HG03175 (cell line): Measurements from ENCODE around the gene CREB3L1.
"Not testable (repeated sequence)": the region's sequence is repeated elsewhere in the genome, so short reads cannot be mapped to it uniquely, and the experiment has no call there.

Source experiments
- ATAC-seq: cut with Tn5 transposase; IDR thresholded peaks from one replicate; pipeline ENCODE4 v1.9.1; 2021; ENCODE audit warnings: mild to moderate bottlenecking, moderate library complexity; ENCODE audit not compliant: unreplicated experiment

Gene CREB3L1

GRCh38 chr11:46295312-46296058, 18.0 kb downstream of the CREB3L1 start:
- no peak for ATAC-seq

DNA sequence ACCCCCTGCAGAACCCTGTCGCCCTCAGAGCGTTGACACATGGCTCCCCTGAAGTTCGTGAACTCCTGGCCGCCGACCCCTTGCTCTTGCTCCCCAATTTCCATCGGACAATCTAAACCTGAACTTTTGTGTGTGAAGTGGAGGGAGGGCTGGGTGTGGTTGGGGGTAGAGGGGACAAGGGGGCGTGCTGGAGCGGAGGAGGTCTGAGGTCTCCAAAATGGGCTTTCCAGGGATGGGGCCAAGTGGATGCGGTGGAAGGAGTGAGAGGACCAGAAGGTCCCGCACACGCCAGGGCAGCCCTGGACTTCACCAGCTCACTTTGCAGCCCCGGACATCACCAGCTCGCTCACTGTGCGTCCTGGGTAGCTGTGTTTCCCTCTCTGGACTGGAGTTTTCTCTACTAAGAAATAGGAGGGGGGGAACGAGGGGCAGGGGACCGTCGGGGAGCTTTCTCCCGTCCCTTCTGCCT, 18.6 kb downstream of the CREB3L1 start:
- ATAC-seq, result no peak

DNA sequence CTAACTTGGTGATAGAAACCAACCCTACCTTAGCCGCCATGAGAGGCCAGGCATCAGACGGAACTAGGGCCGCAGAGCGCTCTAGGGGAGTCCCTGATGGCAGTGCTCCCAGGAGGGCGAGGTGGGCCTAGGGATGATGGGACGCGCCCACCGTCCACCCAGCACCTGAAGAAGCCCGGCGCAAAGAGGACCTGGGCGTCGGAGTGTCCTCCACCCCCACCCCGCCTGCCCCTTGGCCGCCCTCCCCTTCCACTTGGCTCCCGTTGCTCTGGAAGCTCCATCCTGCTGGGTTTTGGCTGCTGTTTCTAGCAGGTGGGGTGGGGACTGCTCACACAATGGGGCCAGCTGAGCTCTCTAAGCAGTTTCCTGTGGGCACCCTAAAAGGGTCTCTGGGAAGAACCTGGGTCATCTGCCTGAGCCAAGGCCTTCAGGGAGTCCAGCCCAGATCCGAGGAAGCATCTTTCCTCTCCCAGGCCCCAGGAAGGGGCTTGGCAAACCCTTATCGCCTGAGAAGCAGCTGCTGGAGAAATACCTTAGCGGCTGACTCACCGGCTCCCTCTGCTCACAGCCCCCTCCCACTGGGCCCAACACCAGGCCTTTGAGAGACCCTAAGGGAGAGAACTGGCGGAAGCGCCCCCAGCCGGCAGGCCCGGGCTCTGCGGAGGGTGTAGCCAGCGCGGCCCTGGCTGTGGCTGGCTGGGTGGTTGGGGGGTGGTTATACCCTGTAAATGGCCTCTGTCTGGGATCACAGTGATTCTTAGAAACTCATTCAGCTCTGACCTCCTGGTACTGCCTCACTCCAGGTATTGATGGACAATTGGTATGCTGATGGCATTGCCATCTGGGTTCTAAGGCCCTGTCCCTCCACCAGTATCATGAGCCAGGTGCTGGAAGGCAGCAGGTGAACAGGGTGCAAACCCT, 19.3 kb downstream of the CREB3L1 start:
- no peak for ATAC-seq

GRCh38 chr11:46298699-46299433, 21.4 kb downstream of the CREB3L1 start:
- ATAC-seq, result no peak

- no peak for ATAC-seq
These were observed 22.0 kb downstream of the CREB3L1 start for GRCh38 chr11:46299451-46299961.

GRCh38 chr11:46300270-46300669, 22.8 kb downstream of the CREB3L1 start:
- no peak for ATAC-seq

DNA sequence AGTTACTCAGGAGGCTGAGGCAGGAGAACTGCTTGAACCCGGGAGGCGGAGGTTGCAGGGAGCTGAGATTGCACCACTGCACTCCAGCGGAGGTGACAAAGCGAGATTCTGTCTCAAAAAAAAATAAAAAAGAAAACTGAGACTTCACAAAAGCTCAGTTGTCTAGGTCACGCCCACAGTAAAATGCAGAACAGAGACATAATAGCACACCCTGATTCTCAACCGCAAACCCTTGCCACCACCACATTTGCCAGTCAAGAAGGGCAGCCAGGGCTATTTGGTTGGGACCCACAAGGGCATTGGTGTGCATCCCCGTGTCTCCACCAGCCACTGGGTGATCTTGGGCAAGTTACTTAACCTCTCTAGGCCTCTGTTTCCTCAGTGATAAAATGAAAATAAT, 25.4 kb downstream of the CREB3L1 start:
- ATAC-seq, result peak; percentile 80

DNA sequence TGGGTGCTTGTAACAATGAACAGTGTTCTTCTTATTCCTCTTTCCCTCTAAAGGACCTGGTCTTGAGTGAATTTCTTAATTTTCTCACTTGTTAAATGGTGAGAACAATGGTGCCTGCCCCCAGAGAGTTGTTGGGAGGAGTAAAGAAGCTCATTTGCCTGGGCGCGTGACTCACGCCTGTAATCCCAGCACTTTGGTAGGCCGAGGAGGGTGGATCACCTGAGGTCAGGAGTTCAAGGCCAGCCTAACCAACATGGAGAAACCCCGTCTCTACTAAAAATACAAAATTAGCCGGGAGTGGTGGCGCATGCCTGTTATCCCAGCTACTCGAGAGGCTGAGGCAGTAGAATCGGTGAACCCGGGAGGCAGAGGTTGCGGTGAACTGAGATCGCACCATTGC, 26.6 kb downstream of the CREB3L1 start:
- not testable (repeated sequence) for ATAC-seq

DNA sequence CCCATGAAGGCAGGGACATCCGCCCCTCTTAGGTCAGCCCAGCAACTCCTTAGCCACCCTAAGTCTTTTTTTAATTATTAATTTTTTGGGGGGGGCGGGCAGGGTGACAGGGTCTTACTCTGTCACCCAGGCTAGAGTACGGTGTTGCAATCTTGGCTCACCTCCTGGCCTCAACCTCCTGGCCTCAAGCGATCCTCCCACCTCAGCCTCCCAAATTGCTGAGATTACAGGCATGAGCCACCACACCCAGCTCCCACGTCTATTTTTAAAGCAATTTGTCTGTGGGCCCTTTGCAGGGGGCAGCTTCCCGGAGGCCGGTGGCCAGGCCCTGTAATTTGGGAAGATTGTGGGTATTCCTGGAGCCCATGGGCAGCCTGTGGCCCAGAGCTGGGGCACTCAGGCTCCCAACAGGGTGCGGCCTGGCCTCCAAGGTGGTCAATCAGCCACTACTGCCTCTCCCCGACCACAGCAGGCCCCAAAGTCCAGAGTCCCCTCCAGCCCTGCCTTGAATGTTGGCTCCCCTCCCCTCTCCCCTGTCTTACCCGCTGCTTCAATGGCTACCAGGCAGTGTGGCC, 27.2 kb downstream of the CREB3L1 start:
- ATAC-seq, result no peak

DNA sequence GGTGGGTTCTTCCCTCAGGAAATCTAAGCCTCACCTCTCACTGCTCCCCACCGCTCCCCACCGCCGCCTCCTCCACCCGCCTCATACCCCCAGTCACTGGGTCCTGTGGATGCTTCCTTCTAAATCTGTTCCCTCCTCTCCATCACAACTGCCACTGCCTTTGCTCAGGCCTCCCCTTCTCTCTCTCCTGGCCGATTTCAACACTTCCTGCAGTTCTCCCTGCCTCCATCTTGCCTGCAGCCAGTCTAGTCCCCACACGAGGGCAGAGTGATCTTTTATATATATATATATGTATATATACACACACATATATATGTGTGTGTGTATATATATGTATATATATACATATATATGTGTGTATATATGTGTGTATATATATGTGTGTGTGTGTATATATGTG, 27.8 kb downstream of the CREB3L1 start:
- no peak for ATAC-seq

- no peak for ATAC-seq
These were observed 28.9 kb downstream of the CREB3L1 start for GRCh38 chr11:46306296-46306853.

DNA sequence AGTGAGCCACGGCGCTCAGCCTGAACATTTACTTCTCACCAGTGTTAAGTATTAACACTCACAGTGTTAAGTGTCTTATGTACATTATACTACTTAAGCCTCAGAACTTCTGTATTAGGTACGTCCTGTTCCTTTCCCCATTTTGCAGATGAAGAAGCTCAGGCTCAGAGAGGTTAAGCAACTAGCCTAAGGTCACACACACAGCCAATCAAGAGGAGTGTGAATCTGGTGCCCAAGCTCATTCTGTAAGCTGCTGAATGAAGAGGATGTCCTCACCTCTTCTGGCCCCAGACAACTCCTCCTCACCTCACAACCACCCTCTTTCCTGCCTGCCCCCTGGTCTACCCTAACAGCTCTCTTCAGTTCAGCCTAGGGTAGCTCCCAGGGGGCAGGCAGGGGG, 29.9 kb downstream of the CREB3L1 start:
- no peak for ATAC-seq

DNA sequence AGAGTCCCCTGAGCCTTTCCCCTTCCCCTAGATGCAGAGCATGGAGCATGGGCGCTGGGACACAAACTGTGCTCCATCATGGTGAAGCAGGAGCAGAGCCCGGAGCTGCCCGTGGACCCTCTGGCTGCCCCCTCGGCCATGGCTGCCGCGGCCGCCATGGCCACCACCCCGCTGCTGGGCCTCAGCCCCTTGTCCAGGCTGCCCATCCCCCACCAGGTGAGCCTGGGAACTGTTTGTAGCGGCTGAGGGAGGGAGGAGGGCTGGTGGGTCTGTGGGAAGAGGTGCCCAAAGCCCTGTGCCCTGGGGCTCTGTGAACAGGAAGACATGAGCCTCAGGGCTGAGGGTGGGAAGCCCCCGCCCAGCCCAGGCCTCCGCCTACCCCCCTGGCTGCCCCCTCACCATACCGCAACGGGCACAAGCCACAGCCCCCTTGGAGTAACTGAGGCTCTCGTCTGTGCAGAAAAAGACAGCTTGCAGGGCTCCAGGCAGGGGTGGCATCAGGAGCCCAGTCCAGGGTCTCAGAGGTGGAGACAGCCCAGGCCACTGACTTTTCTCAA, 30.4 kb downstream of the CREB3L1 start:
- no peak for ATAC-seq

GRCh38 chr11:46308631-46309419, 31.4 kb downstream of the CREB3L1 start:
- peak; percentile 75 for ATAC-seq

- ATAC-seq, result no peak
These were observed 32.4 kb downstream of the CREB3L1 start for GRCh38 chr11:46309814-46310259.

DNA sequence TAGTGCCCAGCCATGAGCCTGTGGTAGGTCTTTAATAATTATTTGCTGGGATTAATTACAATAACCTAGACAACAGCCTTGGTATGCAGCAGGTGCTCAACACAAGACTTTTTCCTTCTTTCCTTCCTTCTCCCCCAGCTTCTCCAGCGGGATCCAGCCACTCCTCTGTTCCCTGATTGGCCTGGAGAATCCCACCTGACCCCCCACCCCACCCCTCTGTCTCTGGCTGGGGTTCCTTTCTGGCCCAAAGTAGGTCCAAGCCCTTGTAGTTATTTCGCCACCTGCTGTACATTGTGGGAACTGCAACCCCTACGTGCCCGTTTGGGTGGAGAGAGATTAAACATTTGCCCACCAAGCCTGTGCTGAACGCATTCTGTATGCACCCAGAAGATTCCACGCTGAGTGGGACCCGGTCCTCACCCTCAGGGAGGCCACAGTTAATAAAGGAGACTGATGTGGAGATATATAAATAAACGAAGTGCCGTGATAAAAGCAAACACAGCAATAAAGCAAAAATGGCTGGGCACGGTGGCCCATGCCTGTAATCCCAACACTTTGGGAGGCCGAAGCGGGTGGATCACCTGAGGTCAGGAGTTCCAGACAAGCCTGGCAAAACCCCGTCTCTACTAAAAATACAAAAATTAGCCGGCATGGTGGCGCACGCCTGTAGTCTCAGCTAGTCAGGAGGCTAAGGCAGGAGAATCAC, 37.7 kb downstream of the CREB3L1 start:
- ATAC-seq, result no peak

DNA sequence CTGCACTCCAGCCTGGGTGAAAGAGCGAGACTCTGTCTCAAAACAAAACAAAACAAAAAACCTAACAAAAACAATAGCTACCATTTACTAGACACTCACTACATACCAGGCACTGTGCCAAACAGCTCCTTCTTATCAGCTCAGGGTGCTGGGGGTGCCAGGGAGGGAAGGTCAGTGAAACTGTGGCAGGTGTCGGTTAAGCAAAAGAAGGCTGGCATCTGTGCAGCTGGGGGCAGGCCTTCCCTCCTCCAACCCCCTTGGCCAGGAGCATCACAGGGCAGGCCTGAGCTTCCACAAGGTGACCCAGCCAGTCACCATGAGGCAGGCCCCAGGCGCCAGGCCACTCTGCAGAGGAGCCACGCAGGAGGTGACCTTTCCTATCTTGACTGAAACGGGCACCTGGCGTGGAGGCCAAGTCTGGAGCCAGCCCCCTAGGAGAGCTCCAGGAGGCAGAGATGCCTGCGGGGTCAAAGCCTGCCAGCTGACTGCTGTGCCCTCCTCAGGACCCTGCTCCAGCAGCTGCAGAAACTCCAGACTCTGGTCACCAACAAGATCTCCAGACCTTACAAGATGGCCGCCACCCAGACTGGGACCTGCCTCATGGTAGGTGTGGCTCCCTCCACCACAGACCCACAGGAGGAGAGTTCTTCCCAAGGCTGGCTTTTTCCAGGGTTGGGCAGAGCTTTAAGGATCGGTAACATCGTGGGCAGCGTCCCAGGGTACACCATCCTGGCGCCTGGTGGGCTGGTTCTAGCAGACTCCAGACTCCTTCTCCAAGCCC, 38.5 kb downstream of the CREB3L1 start:
- no peak for ATAC-seq

DNA sequence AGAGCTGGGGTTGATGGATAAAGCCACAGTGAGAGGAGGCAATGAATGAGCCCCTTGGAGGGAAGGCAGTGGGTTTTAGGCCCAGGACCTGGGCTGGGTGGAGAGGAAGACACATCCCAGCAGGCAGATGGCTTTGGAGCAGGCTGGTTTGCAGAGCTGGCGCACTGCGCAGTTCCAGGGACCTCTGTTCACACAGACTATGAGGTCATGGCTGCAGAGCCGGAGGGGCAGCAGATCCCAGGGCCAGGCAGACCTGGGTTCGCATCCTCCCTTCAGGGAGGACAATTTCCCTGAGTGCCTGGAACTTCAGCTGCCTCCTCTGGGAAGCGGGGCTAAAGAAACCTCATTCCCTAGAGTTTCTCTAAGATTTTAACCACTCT, 41.6 kb downstream of the CREB3L1 start:
- ATAC-seq, result no peak
